Right lobe of liver (tissue), 6 donors: Measurements from ENCODE around the gene SYPL1. TPM values are rescaled to one million over a fixed set of nuclear protein-coding genes. Genes with fewer than 3 reads are reported as not detected.

ENCODE experiments used
- ATAC-seq, 4 donors: fragments of 200-7000 bp; cut with Tn5 transposase; one replicate each; pipeline ENCODE4 v1.9.1; 2020; ENCODE audit warnings: mild to moderate bottlenecking in 4 of 4, moderate library complexity in 4 of 4
- DNase-seq, 3 donors: peaks; one replicate each; pipeline ENCODE4 v3.0.0-alpha.2; 2020
- H3K27ac ChIP-seq, 3 donors: fragments of 200-600 bp; one replicate each; pipeline ENCODE4 v1.8.0; 2022
- H3K27me3 ChIP-seq, 2 donors: fragments of 200-600 bp; one replicate each; pipeline ENCODE4 v1.8.0; 2022
- H3K36me3 ChIP-seq, 4 donors: fragments of 200-600 bp; sonication (generic) in 1 of 4; one replicate each; pipeline versions ENCODE4 v1.5.1 to v1.8.0; 2017 to 2022; ENCODE audit warnings: control low read depth in 1 of 4
- H3K4me1 ChIP-seq, 4 donors: fragments of 200-600 bp; sonication (generic) in 1 of 4; one replicate each; pipeline versions ENCODE4 v1.5.1 to v1.8.0; 2017 to 2022; ENCODE audit warnings: control low read depth in 1 of 4
- H3K4me3 ChIP-seq, 3 donors: fragments of 200-600 bp; one replicate each; pipeline ENCODE4 v1.8.0; 2022
- H3K9me3 ChIP-seq, 4 donors: fragments of 200-600 bp; sonication (generic) in 1 of 4; one replicate each; pipeline versions ENCODE4 v1.5.1 to v1.8.0; 2017 to 2022; ENCODE audit warnings: control low read depth in 1 of 4
- POLR2A ChIP-seq: fragments of 450-650 bp; IDR thresholded peaks from one replicate; pipeline ENCODE4 v1.6.1; 2017; ENCODE audit warnings: antibody characterized with exemption, mild to moderate bottlenecking
- WGBS: methylation state at CpG from one replicate; pipeline ENCODE4 v1.1.6; 2018; ENCODE audit warnings: low coverage, low lambda C conversion rate; ENCODE audit not compliant: insufficient coverage; ENCODE audit errors: missing lambda C conversion rate; 5-methylcytosine and 5-hydroxymethylcytosine counted together
- intact Hi-C, 2 donors: fragments of 100-400 bp; cut with DNase I; formaldehyde crosslinking; loops; one replicate each; pipeline versions ENCODE4 v1.11.2 to v1.14.1; 2022
- total RNA-seq, 6 experiments: library from RNA; depleted of rRNA in 2 of 6; stranded (reverse); fragments of >200 nt in 2 of 6; fragmentation: NEBNext Ultra II Directional in 3 of 6; extraction: Animal tissue kit (Norgen Biotek cat#: 25700) in 3 of 6; gene quantifications; one replicate each; pipeline versions ENCODE4 v1.1.0 to v1.2.4, GENCODE V29; 2016 to 2023
- TF ChIP-seq, protein P1 (sequence below), 4 donors: fragments of 200-600 bp in 3 of 4; fragments of 450-650 bp in 1 of 4; IDR thresholded peaks; one replicate each; pipeline versions ENCODE4 v1.5.1 to v1.8.0; 2016 to 2022; ENCODE audit warnings: antibody characterized with exemption in 4 of 4, mild to moderate bottlenecking in 2 of 4
- donor health status: DM: no; HTN: yes; CAD: no.
- donor health status: DM: no; HTN: no; CAD: no.
- donor health status: DM: no; HTN: no; CAD: no.
- donor health status: DM: no; HTN: yes; CAD: no.
- donor health status: DM: no; HTN: yes; CAD: no.

The SYPL1 gene
- total RNA-seq, 6 experiments from 2014 or later = 29.5 to 43.0 (median 37.1) TPM

DNA sequence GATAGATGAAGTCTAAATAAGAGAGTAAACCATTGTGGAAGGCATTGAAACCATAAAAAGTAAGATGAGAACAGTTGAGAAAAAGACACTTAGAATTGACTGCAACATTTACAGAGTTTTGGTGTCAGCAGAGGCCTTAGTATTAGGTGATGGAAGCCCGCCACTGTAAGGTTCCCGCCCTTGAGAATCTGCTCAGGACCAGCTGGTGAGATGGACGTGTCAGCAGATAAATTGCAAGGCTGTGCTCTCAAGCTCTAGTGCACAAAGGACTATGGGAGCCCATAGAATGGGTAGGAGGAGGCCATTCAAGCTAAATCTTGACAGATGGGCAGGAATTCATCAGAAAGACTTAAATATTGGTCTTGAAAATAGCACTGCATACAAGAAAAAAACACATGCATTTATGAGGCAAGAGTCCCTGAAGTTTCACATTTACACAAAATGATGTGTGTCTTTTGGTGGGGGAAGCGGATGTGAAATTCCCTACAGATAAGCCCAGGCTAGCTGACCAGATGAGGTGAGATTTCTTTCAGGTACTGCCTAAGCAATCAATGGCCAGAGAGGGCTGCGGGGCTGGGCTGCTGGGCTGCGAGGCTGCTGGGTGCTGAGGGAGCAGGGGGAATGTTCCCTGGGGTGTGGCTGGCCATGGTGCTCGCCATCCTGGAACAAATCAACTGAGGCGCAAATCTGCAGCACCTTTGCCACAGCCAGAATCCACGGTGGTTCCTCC is 42.5 kb downstream of the SYPL1 start:
- H3K27me3 ChIP-seq = no peaks in the 10 kb centered on the region
- peaks cover 0 to 18% (median 6%) of the 10 kb centered on the region in 4 donors for H3K4me1 ChIP-seq
- no peaks in the 10 kb centered on the region for H3K9me3 ChIP-seq
- ATAC-seq (no peak), DNase-seq (no peak)
- no peak for TF ChIP-seq POLR2A
- TF ChIP-seq, protein P1, sequence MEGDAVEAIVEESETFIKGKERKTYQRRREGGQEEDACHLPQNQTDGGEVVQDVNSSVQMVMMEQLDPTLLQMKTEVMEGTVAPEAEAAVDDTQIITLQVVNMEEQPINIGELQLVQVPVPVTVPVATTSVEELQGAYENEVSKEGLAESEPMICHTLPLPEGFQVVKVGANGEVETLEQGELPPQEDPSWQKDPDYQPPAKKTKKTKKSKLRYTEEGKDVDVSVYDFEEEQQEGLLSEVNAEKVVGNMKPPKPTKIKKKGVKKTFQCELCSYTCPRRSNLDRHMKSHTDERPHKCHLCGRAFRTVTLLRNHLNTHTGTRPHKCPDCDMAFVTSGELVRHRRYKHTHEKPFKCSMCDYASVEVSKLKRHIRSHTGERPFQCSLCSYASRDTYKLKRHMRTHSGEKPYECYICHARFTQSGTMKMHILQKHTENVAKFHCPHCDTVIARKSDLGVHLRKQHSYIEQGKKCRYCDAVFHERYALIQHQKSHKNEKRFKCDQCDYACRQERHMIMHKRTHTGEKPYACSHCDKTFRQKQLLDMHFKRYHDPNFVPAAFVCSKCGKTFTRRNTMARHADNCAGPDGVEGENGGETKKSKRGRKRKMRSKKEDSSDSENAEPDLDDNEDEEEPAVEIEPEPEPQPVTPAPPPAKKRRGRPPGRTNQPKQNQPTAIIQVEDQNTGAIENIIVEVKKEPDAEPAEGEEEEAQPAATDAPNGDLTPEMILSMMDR (IDR thresholded peaks at IDR 0.05) = no peak
- WGBS = 78% methylated on average over 4 of the region's 9 CpGs
- no peaks in the 10 kb centered on the region for H3K36me3 ChIP-seq
- H3K4me3 ChIP-seq = no peak overlapping the region
- intact Hi-C loops = no loop called here
- no peak overlapping the region for H3K27ac ChIP-seq

DNA sequence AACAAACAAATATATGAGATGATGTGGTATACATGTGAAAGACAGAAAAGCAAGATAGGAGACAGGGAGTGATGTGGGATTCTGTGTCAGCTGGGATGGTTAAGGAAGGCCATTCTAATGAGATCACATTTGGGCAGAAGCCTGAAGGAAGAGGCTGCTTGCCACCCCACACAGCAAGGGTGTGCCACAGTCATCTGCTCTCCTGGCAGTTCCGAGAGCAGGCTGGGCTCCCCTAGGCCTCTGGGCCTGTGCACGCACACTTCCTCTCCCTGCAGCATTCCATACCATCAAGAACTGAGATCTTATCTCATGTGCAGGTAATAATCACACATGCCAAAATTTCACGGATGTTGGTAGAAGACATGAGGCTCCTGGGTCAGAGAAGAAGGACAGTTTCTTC is 43.1 kb downstream of the SYPL1 start:
- DNase-seq (no peak), ATAC-seq (no peak)
- no peak overlapping the region for H3K27ac ChIP-seq
- TF ChIP-seq POLR2A = no peak
- TF ChIP-seq, protein P1 (IDR thresholded peaks at IDR 0.05) = no peak
- WGBS = 80% methylated on average over 1 of the region's 3 CpGs
- no peak overlapping the region for H3K4me3 ChIP-seq
- no peaks in the 10 kb centered on the region for H3K36me3 ChIP-seq
- no peaks in the 10 kb centered on the region for H3K27me3 ChIP-seq
- H3K9me3 ChIP-seq = no peaks in the 10 kb centered on the region
- intact Hi-C loops = no loop called here
- peaks cover 0 to 22% (median 8%) of the 10 kb centered on the region in 4 donors for H3K4me1 ChIP-seq

DNA sequence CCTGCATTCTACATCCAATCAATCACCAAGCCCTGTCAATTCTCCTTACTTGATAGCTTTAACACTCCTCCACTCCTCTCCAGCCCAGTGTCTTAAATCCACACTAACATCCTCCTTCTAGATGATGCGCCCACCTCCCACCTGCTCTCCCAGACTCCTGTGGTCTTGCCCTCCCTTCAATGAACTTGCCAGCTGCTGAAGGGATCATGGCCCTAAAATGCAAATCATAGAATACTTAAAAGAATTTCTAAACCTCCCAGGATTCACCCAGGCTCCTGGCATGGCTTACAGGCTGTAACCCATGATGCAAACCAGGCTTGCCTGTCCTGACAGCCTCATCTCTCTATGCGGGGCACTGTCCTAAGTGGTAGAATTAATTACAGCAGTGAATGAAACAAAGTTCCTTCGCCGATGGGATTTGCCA is 43.6 kb downstream of the SYPL1 start:
- H3K27ac ChIP-seq = no peak overlapping the region
- intact Hi-C loops = no loop called here
- WGBS = 92% methylated on average over 4 of the region's 4 CpGs
- H3K4me1 ChIP-seq = peaks cover 0 to 22% (median 8%) of the 10 kb centered on the region in 4 donors
- DNase-seq (no peak), ATAC-seq (no peak)
- H3K9me3 ChIP-seq = no peaks in the 10 kb centered on the region
- no peak for TF ChIP-seq POLR2A
- TF ChIP-seq, protein P1 (IDR thresholded peaks at IDR 0.05) = no peak
- H3K27me3 ChIP-seq = no peaks in the 10 kb centered on the region
- H3K4me3 ChIP-seq = no peak overlapping the region
- no peaks in the 10 kb centered on the region for H3K36me3 ChIP-seq

DNA sequence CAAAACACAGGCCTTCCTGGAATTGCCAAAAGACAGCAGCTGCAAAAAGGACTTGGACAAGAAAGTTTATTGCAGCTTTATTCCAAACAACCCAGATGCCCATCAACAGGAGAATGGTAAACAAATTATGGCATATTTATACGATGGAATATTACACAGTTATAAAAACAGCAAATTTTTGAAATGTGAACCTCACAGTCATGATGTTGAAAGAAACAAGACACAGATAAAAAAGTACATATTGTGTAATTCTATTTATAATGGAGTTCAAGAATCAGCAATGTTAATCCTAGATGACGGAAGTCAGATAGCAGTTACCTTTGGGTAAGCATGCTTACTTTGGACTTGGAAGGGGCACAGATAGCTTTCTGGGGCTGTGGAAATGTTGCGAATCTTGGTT is 44.4 kb downstream of the SYPL1 start:
- ATAC-seq = no peak
- Histone ChIP-seq H3K27ac (no peak overlapping the region), H3K9me3 (no peaks in the 10 kb centered on the region), H3K4me3 (no peak overlapping the region), H3K27me3 (no peaks in the 10 kb centered on the region), H3K36me3 (no peaks in the 10 kb centered on the region), H3K4me1 (peaks cover 0 to 22% (median 8%) of the 10 kb centered on the region in 4 donors)
- TF ChIP-seq POLR2A = no peak
- TF ChIP-seq, protein P1 (IDR thresholded peaks at IDR 0.05) = no peak
- intact Hi-C loops = no loop called here
- 46% methylated on average over 3 of the region's 3 CpGs for whole genome bisulfite sequencing
- no peak for DNase-seq
